ENCODE results near the gene CDKN2B. TPM values are rescaled to one million over a fixed set of nuclear protein-coding genes. Genes with fewer than 3 reads are reported as not detected.
"Not testable (repeated sequence)": the region's sequence is repeated elsewhere in the genome, so short reads cannot be mapped to it uniquely, and the experiment has no call there.

CDKN2B gene
- total RNA-seq, 2 experiments from 2014 or later, result 2.0 to 3.7 TPM

DNA sequence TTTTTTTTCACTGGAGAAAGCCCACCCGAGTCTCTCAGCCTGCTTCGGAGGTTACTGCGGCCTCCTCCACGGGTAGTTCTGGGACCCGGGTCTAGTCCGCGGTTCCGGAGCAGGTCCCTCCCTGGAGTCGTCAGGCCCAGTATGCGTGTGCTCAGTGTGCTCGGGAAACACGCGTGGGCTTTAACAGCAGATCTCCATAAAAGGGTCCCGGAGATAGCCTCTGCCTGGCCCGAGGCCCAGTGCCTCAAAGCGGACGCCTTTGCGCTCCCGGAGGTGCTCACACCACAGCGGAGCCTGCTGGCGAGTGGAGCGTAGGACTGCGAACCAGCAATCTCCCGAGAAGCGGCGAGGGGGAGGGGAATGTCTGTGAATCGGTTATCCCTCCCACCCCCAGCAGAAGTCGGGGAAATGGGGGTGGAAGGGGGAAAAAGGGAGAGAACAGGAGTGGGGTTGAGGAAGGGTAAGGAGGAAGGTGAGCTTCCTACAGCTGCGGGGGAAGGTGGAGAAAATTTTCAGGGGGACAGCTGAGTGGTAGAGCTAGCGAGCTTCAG, 43.6 kb downstream of the CDKN2B start:
- POLR2A ChIA-PET, result no interaction called here
- intact Hi-C loops (cut with micrococcal nuclease; ENCODE audit: unreplicated experiment), result no loop called here
- H3K4me1 ChIP-seq (ENCODE audit: insufficient read depth, low read length, poor library complexity, severe bottlenecking), result no peaks in the 10 kb centered on the region
- H3K4me2 ChIP-seq (ENCODE audit: low read length), result no peak overlapping the region; the same call in 1 of the 2 replicates
- no peak overlapping the region for H3K27ac ChIP-seq (ENCODE audit: low read depth, low read length, poor library complexity, severe bottlenecking)
- no peaks in the 10 kb centered on the region for H3K79me2 ChIP-seq (ENCODE audit: insufficient read depth, low read depth, low read length)
- H3K4me3 ChIP-seq (ENCODE audit: low read depth, low read length, poor library complexity, severe bottlenecking), result no peak overlapping the region
- no peak for DNase-seq (ENCODE audit: low spot score)
- CTCF ChIA-PET (ENCODE audit: unreplicated experiment), result no interaction called here
- peaks cover 54% of the 10 kb centered on the region for H3K36me3 ChIP-seq (ENCODE audit: insufficient read depth, low read length)
- BruUV-seq (replicated peaks), result no TSS peak
- H4K20me1 ChIP-seq (ENCODE audit: insufficient read depth, low read length), result no peaks in the 10 kb centered on the region
- no peaks in the 10 kb centered on the region for H3K9me2 ChIP-seq (ENCODE audit: insufficient read depth, low read length)
- H2AFZ ChIP-seq (ENCODE audit: low read length), result no peak overlapping the region
- no peaks in the 10 kb centered on the region for H3K9me3 ChIP-seq (ENCODE audit: low read length)
- TF ChIP-seq, protein P1, sequence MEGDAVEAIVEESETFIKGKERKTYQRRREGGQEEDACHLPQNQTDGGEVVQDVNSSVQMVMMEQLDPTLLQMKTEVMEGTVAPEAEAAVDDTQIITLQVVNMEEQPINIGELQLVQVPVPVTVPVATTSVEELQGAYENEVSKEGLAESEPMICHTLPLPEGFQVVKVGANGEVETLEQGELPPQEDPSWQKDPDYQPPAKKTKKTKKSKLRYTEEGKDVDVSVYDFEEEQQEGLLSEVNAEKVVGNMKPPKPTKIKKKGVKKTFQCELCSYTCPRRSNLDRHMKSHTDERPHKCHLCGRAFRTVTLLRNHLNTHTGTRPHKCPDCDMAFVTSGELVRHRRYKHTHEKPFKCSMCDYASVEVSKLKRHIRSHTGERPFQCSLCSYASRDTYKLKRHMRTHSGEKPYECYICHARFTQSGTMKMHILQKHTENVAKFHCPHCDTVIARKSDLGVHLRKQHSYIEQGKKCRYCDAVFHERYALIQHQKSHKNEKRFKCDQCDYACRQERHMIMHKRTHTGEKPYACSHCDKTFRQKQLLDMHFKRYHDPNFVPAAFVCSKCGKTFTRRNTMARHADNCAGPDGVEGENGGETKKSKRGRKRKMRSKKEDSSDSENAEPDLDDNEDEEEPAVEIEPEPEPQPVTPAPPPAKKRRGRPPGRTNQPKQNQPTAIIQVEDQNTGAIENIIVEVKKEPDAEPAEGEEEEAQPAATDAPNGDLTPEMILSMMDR (conservative IDR thresholded peaks at IDR 0.05; ENCODE audit: low read length), result no peak
- TF ChIP-seq EZH2phosphoT487 (IDR thresholded peaks at IDR 0.05; ENCODE audit: borderline replicate concordance, low read depth, low read length), result no peak

DNA sequence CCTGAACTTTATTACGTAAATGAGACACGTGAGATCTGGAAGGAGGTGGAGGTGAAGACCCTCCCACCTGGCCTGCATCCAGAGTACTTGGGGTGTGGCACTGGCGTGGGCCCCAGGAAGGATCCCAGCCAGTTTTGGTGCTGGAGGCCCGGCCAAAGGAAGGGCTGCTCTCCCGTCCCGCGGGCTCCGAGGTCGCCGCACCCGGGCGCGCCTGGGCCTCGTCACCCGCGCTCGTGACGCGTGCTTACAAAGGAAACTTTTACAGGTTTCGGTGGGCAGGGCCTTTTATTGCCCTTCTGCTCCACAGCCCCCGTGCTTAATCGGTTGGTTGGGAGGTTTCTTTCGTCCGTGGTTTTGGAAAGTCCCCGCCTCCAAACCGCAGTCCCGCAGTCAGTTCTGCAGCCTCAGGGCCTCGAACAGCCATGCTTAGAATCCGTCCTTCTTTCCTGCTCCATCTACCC, 44.1 kb downstream of the CDKN2B start:
- H3K9me2 ChIP-seq (ENCODE audit: insufficient read depth, low read length), result no peaks in the 10 kb centered on the region
- BruUV-seq (replicated peaks), result no TSS peak
- H4K20me1 ChIP-seq (ENCODE audit: insufficient read depth, low read length), result no peaks in the 10 kb centered on the region
- H3K9me3 ChIP-seq (ENCODE audit: low read length), result no peaks in the 10 kb centered on the region
- TF ChIP-seq, protein P1 (conservative IDR thresholded peaks at IDR 0.05; ENCODE audit: low read length), result no peak
- no peak for TF ChIP-seq EZH2phosphoT487 (IDR thresholded peaks at IDR 0.05; ENCODE audit: borderline replicate concordance, low read depth, low read length)
- no peaks in the 10 kb centered on the region for H3K4me1 ChIP-seq (ENCODE audit: insufficient read depth, low read length, poor library complexity, severe bottlenecking)
- peaks cover 49% of the 10 kb centered on the region for H3K36me3 ChIP-seq (ENCODE audit: insufficient read depth, low read length)
- POLR2A ChIA-PET, result interaction anchor here (0.6 kb wide), 1 partner anchor 10 kb away, joined by 3 read pairs; no protein-coding TSS in a partner anchor
- intact Hi-C loops (cut with micrococcal nuclease; ENCODE audit: unreplicated experiment), result no loop called here
- H2AFZ ChIP-seq (ENCODE audit: low read length), result no peak overlapping the region
- no peak overlapping the region for H3K27ac ChIP-seq (ENCODE audit: low read depth, low read length, poor library complexity, severe bottlenecking)
- no peak for DNase-seq (ENCODE audit: low spot score)
- H3K79me2 ChIP-seq (ENCODE audit: insufficient read depth, low read depth, low read length), result no peaks in the 10 kb centered on the region
- CTCF ChIA-PET (ENCODE audit: unreplicated experiment), result no interaction called here
- no peak overlapping the region for H3K4me3 ChIP-seq (ENCODE audit: low read depth, low read length, poor library complexity, severe bottlenecking)
- H3K4me2 ChIP-seq (ENCODE audit: low read length), result no peak overlapping the region; the same call in 1 of the 2 replicates

DNA sequence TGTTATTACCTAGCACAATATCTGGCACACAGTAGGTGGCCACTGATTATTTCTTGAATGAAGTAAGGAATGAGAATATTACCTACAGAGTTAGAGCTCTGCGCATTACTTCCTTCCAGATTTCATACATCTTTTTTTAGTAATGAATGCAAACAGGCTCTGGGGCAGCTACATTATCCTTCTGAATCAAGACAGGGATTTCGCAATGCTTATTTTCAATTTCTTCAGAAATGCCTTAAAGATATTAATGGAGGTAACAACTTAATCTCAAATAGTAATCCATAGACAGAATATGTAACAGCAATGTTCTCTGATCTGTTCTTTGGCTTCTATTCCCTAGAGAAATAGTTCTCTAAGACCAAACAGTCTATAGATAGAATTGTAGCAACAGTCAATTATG, 47.5 kb downstream of the CDKN2B start:
- POLR2A ChIA-PET, result interaction anchor here (0.7 to 1.3 kb wide), 2 partner anchors 35 to 181 kb away, joined by 3 to 4 read pairs; no protein-coding TSS in a partner anchor
- Histone ChIP-seq H2AFZ (ENCODE audit: low read length) (no peak overlapping the region), H3K27ac (ENCODE audit: low read depth, low read length, poor library complexity, severe bottlenecking) (no peak overlapping the region), H3K36me3 (ENCODE audit: insufficient read depth, low read length) (peaks cover 16% of the 10 kb centered on the region), H3K4me3 (ENCODE audit: low read depth, low read length, poor library complexity, severe bottlenecking) (no peak overlapping the region), H3K4me1 (ENCODE audit: insufficient read depth, low read length, poor library complexity, severe bottlenecking) (no peaks in the 10 kb centered on the region), H3K9me2 (ENCODE audit: insufficient read depth, low read length) (no peaks in the 10 kb centered on the region), H4K20me1 (ENCODE audit: insufficient read depth, low read length) (no peaks in the 10 kb centered on the region), H3K4me2 (ENCODE audit: low read length) (no peak overlapping the region), H3K9me3 (ENCODE audit: low read length) (no peaks in the 10 kb centered on the region), H3K79me2 (ENCODE audit: insufficient read depth, low read depth, low read length) (no peaks in the 10 kb centered on the region)
- intact Hi-C loops (cut with micrococcal nuclease; ENCODE audit: unreplicated experiment), result no loop called here
- BruUV-seq (replicated peaks), result no TSS peak
- DNase-seq (ENCODE audit: low spot score), result no peak
- CTCF ChIA-PET (ENCODE audit: unreplicated experiment), result no interaction called here
- no peak for TF ChIP-seq EZH2phosphoT487 (IDR thresholded peaks at IDR 0.05; ENCODE audit: borderline replicate concordance, low read depth, low read length)
- TF ChIP-seq, protein P1 (conservative IDR thresholded peaks at IDR 0.05; ENCODE audit: low read length), result no peak

DNA sequence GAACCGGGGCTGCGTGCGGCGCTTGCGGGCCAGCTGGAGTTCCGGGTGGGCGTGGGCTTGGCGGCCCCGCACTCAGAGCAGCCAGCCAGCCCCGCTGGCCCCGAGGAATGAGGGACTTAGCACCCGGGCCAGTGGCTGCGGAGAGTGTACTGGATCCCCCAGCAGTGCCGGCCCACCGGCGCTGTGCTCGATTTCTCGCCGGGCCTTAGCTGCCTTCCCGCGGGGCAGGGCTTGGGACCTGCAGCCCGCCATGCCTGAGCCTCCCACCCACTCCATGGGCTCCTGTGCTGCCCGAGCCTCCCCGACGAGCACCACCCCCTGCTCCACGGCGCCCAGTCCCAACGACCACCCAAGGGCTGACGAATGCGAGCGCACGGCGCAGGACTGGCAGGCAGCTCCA, 49.8 kb downstream of the CDKN2B start:
- POLR2A ChIA-PET; H3K27ac ChIP-seq (ENCODE audit: low read depth, low read length, poor library complexity, severe bottlenecking); H3K4me1 ChIP-seq (ENCODE audit: insufficient read depth, low read length, poor library complexity, severe bottlenecking); H3K4me3 ChIP-seq (ENCODE audit: low read depth, low read length, poor library complexity, severe bottlenecking); BruUV-seq (replicated peaks); H3K4me2 ChIP-seq (ENCODE audit: low read length); intact Hi-C loops (cut with micrococcal nuclease; ENCODE audit: unreplicated experiment); H4K20me1 ChIP-seq (ENCODE audit: insufficient read depth, low read length); H3K9me3 ChIP-seq (ENCODE audit: low read length); H3K79me2 ChIP-seq (ENCODE audit: insufficient read depth, low read depth, low read length); H3K9me2 ChIP-seq (ENCODE audit: insufficient read depth, low read length); CTCF ChIA-PET (ENCODE audit: unreplicated experiment); DNase-seq (ENCODE audit: low spot score); H3K36me3 ChIP-seq (ENCODE audit: insufficient read depth, low read length); H2AFZ ChIP-seq (ENCODE audit: low read length): not testable (repeated sequence)
